ENCODE measurements around the gene ODAD2.

ODAD2 gene

GRCh38 chr10:27884185-27884641, 114.7 kb downstream of the ODAD2 start:
- Histone ChIP-seq H3K4me1 (ENCODE audit: control insufficient read depth in 5 of 5, insufficient read depth in 5 of 5, low read length in 5 of 5) (no peaks in the 10 kb centered on the region), H3K9me3 (ENCODE audit: control insufficient read depth in 5 of 5, low read length in 5 of 5) (peaks cover 0 to 7% (median 4%) of the 10 kb centered on the region in 5 donors), H3K36me3 (ENCODE audit: control insufficient read depth in 5 of 5, insufficient read depth in 5 of 5, low read length in 5 of 5) (no peaks in the 10 kb centered on the region), H3K27ac (ENCODE audit: low read depth, low read length) (no peak overlapping the region), H3K27me3 (ENCODE audit: control insufficient read depth in 5 of 5, insufficient read depth in 4 of 5, low read length in 5 of 5) (no peaks in the 10 kb centered on the region), H3K4me3 (ENCODE audit: low read depth in 1 of 5, low read length in 5 of 5) (no peak overlapping the region), H3K9ac (ENCODE audit: low read length in 5 of 5) (no peak overlapping the region)

- H3K27me3 ChIP-seq (ENCODE audit: control insufficient read depth in 5 of 5, insufficient read depth in 4 of 5, low read length in 5 of 5): no peaks in the 10 kb centered on the region
- H3K36me3 ChIP-seq (ENCODE audit: control insufficient read depth in 5 of 5, insufficient read depth in 5 of 5, low read length in 5 of 5): no peaks in the 10 kb centered on the region
- no peak overlapping the region for H3K4me3 ChIP-seq (ENCODE audit: low read depth in 1 of 5, low read length in 5 of 5)
- H3K9ac ChIP-seq (ENCODE audit: low read length in 5 of 5): no peak overlapping the region
- H3K27ac ChIP-seq (ENCODE audit: low read depth, low read length): no peak overlapping the region
- H3K9me3 ChIP-seq (ENCODE audit: control insufficient read depth in 5 of 5, low read length in 5 of 5): no peaks in the 10 kb centered on the region
- H3K4me1 ChIP-seq (ENCODE audit: control insufficient read depth in 5 of 5, insufficient read depth in 5 of 5, low read length in 5 of 5): no peaks in the 10 kb centered on the region
Observed at GRCh38 chr10:27878281-27878680, 120.6 kb downstream of the ODAD2 start.

GRCh38 chr10:27865221-27865635, 133.7 kb downstream of the ODAD2 start:
- Histone ChIP-seq H3K9me3 (ENCODE audit: control insufficient read depth in 5 of 5, low read length in 5 of 5) (peaks cover 0 to 2% (median 0%) of the 10 kb centered on the region in 5 donors), H3K4me3 (ENCODE audit: low read depth in 1 of 5, low read length in 5 of 5) (no peak overlapping the region), H3K27ac (ENCODE audit: low read depth, low read length) (no peak overlapping the region), H3K36me3 (ENCODE audit: control insufficient read depth in 5 of 5, insufficient read depth in 5 of 5, low read length in 5 of 5) (no peaks in the 10 kb centered on the region), H3K4me1 (ENCODE audit: control insufficient read depth in 5 of 5, insufficient read depth in 5 of 5, low read length in 5 of 5) (no peaks in the 10 kb centered on the region), H3K27me3 (ENCODE audit: control insufficient read depth in 5 of 5, insufficient read depth in 4 of 5, low read length in 5 of 5) (no peaks in the 10 kb centered on the region), H3K9ac (ENCODE audit: low read length in 5 of 5) (no peak overlapping the region)

GRCh38 chr10:27861781-27862180, 137.1 kb downstream of the ODAD2 start:
- no peaks in the 10 kb centered on the region for H3K27me3 ChIP-seq (ENCODE audit: control insufficient read depth in 5 of 5, insufficient read depth in 4 of 5, low read length in 5 of 5)
- no peaks in the 10 kb centered on the region for H3K36me3 ChIP-seq (ENCODE audit: control insufficient read depth in 5 of 5, insufficient read depth in 5 of 5, low read length in 5 of 5)
- H3K4me3 ChIP-seq (ENCODE audit: low read depth in 1 of 5, low read length in 5 of 5): no peak overlapping the region
- H3K27ac ChIP-seq (ENCODE audit: low read depth, low read length): no peak overlapping the region
- H3K9me3 ChIP-seq (ENCODE audit: control insufficient read depth in 5 of 5, low read length in 5 of 5): peaks cover 0 to 2% (median 0%) of the 10 kb centered on the region in 5 donors
- no peak overlapping the region for H3K9ac ChIP-seq (ENCODE audit: low read length in 5 of 5)
- H3K4me1 ChIP-seq (ENCODE audit: control insufficient read depth in 5 of 5, insufficient read depth in 5 of 5, low read length in 5 of 5): no peaks in the 10 kb centered on the region

- Histone ChIP-seq H3K27me3 (ENCODE audit: control insufficient read depth in 5 of 5, insufficient read depth in 4 of 5, low read length in 5 of 5) (no peaks in the 10 kb centered on the region), H3K4me1 (ENCODE audit: control insufficient read depth in 5 of 5, insufficient read depth in 5 of 5, low read length in 5 of 5) (no peaks in the 10 kb centered on the region), H3K27ac (ENCODE audit: low read depth, low read length) (no peak overlapping the region), H3K9me3 (ENCODE audit: control insufficient read depth in 5 of 5, low read length in 5 of 5) (peaks cover 0 to 2% (median 0%) of the 10 kb centered on the region in 5 donors), H3K9ac (ENCODE audit: low read length in 5 of 5) (no peak overlapping the region), H3K36me3 (ENCODE audit: control insufficient read depth in 5 of 5, insufficient read depth in 5 of 5, low read length in 5 of 5) (no peaks in the 10 kb centered on the region), H3K4me3 (ENCODE audit: low read depth in 1 of 5, low read length in 5 of 5) (no peak overlapping the region)
Observed at GRCh38 chr10:27857616-27858015, 141.3 kb downstream of the ODAD2 start.

- H3K4me1 ChIP-seq (ENCODE audit: control insufficient read depth in 5 of 5, insufficient read depth in 5 of 5, low read length in 5 of 5): peaks cover 0 to 2% (median 0%) of the 10 kb centered on the region in 5 donors
- H3K9me3 ChIP-seq (ENCODE audit: control insufficient read depth in 5 of 5, low read length in 5 of 5): no peaks in the 10 kb centered on the region
- H3K27me3 ChIP-seq (ENCODE audit: control insufficient read depth in 5 of 5, insufficient read depth in 4 of 5, low read length in 5 of 5): peaks cover 0 to 3% (median 0%) of the 10 kb centered on the region in 5 donors
- H3K9ac ChIP-seq (ENCODE audit: low read length in 5 of 5): no peak overlapping the region
- no peaks in the 10 kb centered on the region for H3K36me3 ChIP-seq (ENCODE audit: control insufficient read depth in 5 of 5, insufficient read depth in 5 of 5, low read length in 5 of 5)
- no peak overlapping the region for H3K4me3 ChIP-seq (ENCODE audit: low read depth in 1 of 5, low read length in 5 of 5)
- H3K27ac ChIP-seq (ENCODE audit: low read depth, low read length): no peak overlapping the region
Observed at GRCh38 chr10:27844223-27844622, 154.7 kb downstream of the ODAD2 start.

- H3K36me3 ChIP-seq (ENCODE audit: control insufficient read depth in 5 of 5, insufficient read depth in 5 of 5, low read length in 5 of 5): no peaks in the 10 kb centered on the region
- H3K27me3 ChIP-seq (ENCODE audit: control insufficient read depth in 5 of 5, insufficient read depth in 4 of 5, low read length in 5 of 5): peaks cover 0 to under 1% (median 0%) of the 10 kb centered on the region in 5 donors
- H3K4me3 ChIP-seq (ENCODE audit: low read depth in 1 of 5, low read length in 5 of 5): no peak overlapping the region
Observed at GRCh38 chr10:27838901-27839300, 160.0 kb downstream of the ODAD2 start.

GRCh38 chr10:27838361-27838760, 160.5 kb downstream of the ODAD2 start:
- Histone ChIP-seq H3K9me3 (ENCODE audit: control insufficient read depth in 5 of 5, low read length in 5 of 5) (no peaks in the 10 kb centered on the region), H3K27ac (ENCODE audit: low read depth, low read length) (no peak overlapping the region), H3K4me1 (ENCODE audit: control insufficient read depth in 5 of 5, insufficient read depth in 5 of 5, low read length in 5 of 5) (no peaks in the 10 kb centered on the region), H3K27me3 (ENCODE audit: control insufficient read depth in 5 of 5, insufficient read depth in 4 of 5, low read length in 5 of 5) (no peaks in the 10 kb centered on the region), H3K36me3 (ENCODE audit: control insufficient read depth in 5 of 5, insufficient read depth in 5 of 5, low read length in 5 of 5) (no peaks in the 10 kb centered on the region), H3K4me3 (ENCODE audit: low read depth in 1 of 5, low read length in 5 of 5) (no peak overlapping the region), H3K9ac (ENCODE audit: low read length in 5 of 5) (no peak overlapping the region)

More at GRCh38 chr10:27838901-27839300, 160.0 kb downstream of the ODAD2 start:
- Histone ChIP-seq H3K9ac (ENCODE audit: low read length in 5 of 5) (no peak overlapping the region), H3K27ac (ENCODE audit: low read depth, low read length) (no peak overlapping the region), H3K4me1 (ENCODE audit: control insufficient read depth in 5 of 5, insufficient read depth in 5 of 5, low read length in 5 of 5) (peaks cover 0 to 1% (median 0%) of the 10 kb centered on the region in 5 donors), H3K9me3 (ENCODE audit: control insufficient read depth in 5 of 5, low read length in 5 of 5) (no peaks in the 10 kb centered on the region)

GRCh38 chr10:27834476-27834875, 164.4 kb downstream of the ODAD2 start:
- H3K4me3 ChIP-seq (ENCODE audit: low read depth in 1 of 5, low read length in 5 of 5): no peak overlapping the region
- no peaks in the 10 kb centered on the region for H3K4me1 ChIP-seq (ENCODE audit: control insufficient read depth in 5 of 5, insufficient read depth in 5 of 5, low read length in 5 of 5)
- no peaks in the 10 kb centered on the region for H3K9me3 ChIP-seq (ENCODE audit: control insufficient read depth in 5 of 5, low read length in 5 of 5)

GRCh38 chr10:27833792-27834191, 165.1 kb downstream of the ODAD2 start:
- Histone ChIP-seq H3K4me1 (ENCODE audit: control insufficient read depth in 5 of 5, insufficient read depth in 5 of 5, low read length in 5 of 5) (no peaks in the 10 kb centered on the region), H3K27me3 (ENCODE audit: control insufficient read depth in 5 of 5, insufficient read depth in 4 of 5, low read length in 5 of 5) (no peaks in the 10 kb centered on the region), H3K9me3 (ENCODE audit: control insufficient read depth in 5 of 5, low read length in 5 of 5) (no peaks in the 10 kb centered on the region), H3K4me3 (ENCODE audit: low read depth in 1 of 5, low read length in 5 of 5) (no peak overlapping the region), H3K9ac (ENCODE audit: low read length in 5 of 5) (no peak overlapping the region), H3K27ac (ENCODE audit: low read depth, low read length) (no peak overlapping the region), H3K36me3 (ENCODE audit: control insufficient read depth in 5 of 5, insufficient read depth in 5 of 5, low read length in 5 of 5) (no peaks in the 10 kb centered on the region)

More at GRCh38 chr10:27834476-27834875, 164.4 kb downstream of the ODAD2 start:
- no peaks in the 10 kb centered on the region for H3K27me3 ChIP-seq (ENCODE audit: control insufficient read depth in 5 of 5, insufficient read depth in 4 of 5, low read length in 5 of 5)
- H3K27ac ChIP-seq (ENCODE audit: low read depth, low read length): no peak overlapping the region
- H3K36me3 ChIP-seq (ENCODE audit: control insufficient read depth in 5 of 5, insufficient read depth in 5 of 5, low read length in 5 of 5): no peaks in the 10 kb centered on the region
- no peak overlapping the region for H3K9ac ChIP-seq (ENCODE audit: low read length in 5 of 5)

- Histone ChIP-seq H3K27me3 (ENCODE audit: control insufficient read depth in 5 of 5, insufficient read depth in 4 of 5, low read length in 5 of 5) (no peaks in the 10 kb centered on the region), H3K27ac (ENCODE audit: low read depth, low read length) (no peak overlapping the region)
Observed at GRCh38 chr10:27832826-27833225, 166.1 kb downstream of the ODAD2 start.

More at GRCh38 chr10:27832826-27833225, 166.1 kb downstream of the ODAD2 start:
- H3K4me1 ChIP-seq (ENCODE audit: control insufficient read depth in 5 of 5, insufficient read depth in 5 of 5, low read length in 5 of 5): no peaks in the 10 kb centered on the region
- no peak overlapping the region for H3K4me3 ChIP-seq (ENCODE audit: low read depth in 1 of 5, low read length in 5 of 5)
- H3K36me3 ChIP-seq (ENCODE audit: control insufficient read depth in 5 of 5, insufficient read depth in 5 of 5, low read length in 5 of 5): no peaks in the 10 kb centered on the region
- no peak overlapping the region for H3K9ac ChIP-seq (ENCODE audit: low read length in 5 of 5)
- H3K9me3 ChIP-seq (ENCODE audit: control insufficient read depth in 5 of 5, low read length in 5 of 5): no peaks in the 10 kb centered on the region
